ENCODE data around the gene SSUH2. TPM values are rescaled to one million over a fixed set of nuclear protein-coding genes. Genes with fewer than 3 reads are reported as not detected.

Gene SSUH2
- total RNA-seq, 2 experiments from 2014 or later, result 0.16 TPM; not detected in 1

DNA sequence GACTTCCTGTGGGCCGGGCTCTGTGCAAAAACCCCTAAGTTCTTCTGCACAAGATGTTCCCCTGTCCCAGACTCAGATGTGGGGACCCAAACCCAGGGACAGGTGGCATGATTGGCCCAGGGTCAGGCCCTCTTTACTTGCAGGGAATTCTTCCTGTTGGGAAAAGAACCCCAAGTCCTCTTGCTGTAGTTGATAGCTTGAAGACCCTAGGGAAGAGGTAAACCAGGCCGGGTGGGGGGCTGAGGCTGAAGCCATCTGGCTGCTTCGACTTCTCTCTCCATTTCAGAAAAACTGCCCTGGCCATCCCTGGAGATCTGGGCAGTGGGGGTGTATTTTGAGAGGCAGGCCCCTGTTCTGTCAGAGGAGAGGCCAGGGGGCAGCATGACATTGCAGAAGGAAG is 23.5 kb downstream of the SSUH2 start:
- Histone ChIP-seq H4K20me1 (ENCODE audit: insufficient read depth, low read length) (no peaks in the 10 kb centered on the region), H3K9me3 (ENCODE audit: low read length) (no peaks in the 10 kb centered on the region), H3K4me2 (ENCODE audit: low read length) (no peak overlapping the region), H3K79me2 (ENCODE audit: insufficient read depth, low read depth, low read length) (no peaks in the 10 kb centered on the region), H3K4me1 (ENCODE audit: insufficient read depth, low read length, poor library complexity, severe bottlenecking) (no peaks in the 10 kb centered on the region), H3K36me3 (ENCODE audit: insufficient read depth, low read length) (no peaks in the 10 kb centered on the region), H3K4me3 (ENCODE audit: low read depth, low read length, poor library complexity, severe bottlenecking) (no peak overlapping the region), H2AFZ (ENCODE audit: low read length) (no peak overlapping the region), H3K9me2 (ENCODE audit: insufficient read depth, low read length) (no peaks in the 10 kb centered on the region), H3K27ac (ENCODE audit: low read depth, low read length, poor library complexity, severe bottlenecking) (no peak overlapping the region)
- POLR2A ChIA-PET, result no interaction called here
- intact Hi-C loops (cut with micrococcal nuclease; ENCODE audit: unreplicated experiment), result no loop called here
- DNase-seq (ENCODE audit: low spot score), result no peak
- BruUV-seq (replicated peaks), result no TSS peak
- CTCF ChIA-PET (ENCODE audit: unreplicated experiment), result no interaction called here
- TF ChIP-seq, protein P1, sequence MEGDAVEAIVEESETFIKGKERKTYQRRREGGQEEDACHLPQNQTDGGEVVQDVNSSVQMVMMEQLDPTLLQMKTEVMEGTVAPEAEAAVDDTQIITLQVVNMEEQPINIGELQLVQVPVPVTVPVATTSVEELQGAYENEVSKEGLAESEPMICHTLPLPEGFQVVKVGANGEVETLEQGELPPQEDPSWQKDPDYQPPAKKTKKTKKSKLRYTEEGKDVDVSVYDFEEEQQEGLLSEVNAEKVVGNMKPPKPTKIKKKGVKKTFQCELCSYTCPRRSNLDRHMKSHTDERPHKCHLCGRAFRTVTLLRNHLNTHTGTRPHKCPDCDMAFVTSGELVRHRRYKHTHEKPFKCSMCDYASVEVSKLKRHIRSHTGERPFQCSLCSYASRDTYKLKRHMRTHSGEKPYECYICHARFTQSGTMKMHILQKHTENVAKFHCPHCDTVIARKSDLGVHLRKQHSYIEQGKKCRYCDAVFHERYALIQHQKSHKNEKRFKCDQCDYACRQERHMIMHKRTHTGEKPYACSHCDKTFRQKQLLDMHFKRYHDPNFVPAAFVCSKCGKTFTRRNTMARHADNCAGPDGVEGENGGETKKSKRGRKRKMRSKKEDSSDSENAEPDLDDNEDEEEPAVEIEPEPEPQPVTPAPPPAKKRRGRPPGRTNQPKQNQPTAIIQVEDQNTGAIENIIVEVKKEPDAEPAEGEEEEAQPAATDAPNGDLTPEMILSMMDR (conservative IDR thresholded peaks at IDR 0.05; ENCODE audit: low read length), result no peak
- no peak for TF ChIP-seq EZH2phosphoT487 (IDR thresholded peaks at IDR 0.05; ENCODE audit: borderline replicate concordance, low read depth, low read length)

DNA sequence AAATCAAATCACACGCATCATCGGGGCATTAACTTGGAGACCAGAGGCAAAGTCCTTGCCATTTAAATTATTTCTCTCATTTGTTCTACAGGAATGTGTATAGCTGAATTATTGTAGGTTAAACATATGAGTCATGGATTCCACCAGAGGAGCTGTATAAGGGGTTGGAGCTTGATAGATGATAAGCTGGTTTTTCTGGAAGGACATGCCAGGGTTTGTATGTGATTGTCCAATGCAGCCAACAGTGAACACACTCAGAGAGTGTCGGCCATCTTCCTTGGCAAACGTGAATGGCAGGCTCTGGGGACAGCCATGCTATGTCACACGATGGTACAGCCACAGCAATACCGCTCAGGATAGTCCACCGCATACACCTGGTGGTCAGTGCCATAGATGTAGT is 25.1 kb downstream of the SSUH2 start:
- intact Hi-C loops (cut with micrococcal nuclease; ENCODE audit: unreplicated experiment), result no loop called here
- ChIA-PET POLR2A (no interaction called here), CTCF (ENCODE audit: unreplicated experiment) (no interaction called here)
- Histone ChIP-seq H3K27ac (ENCODE audit: low read depth, low read length, poor library complexity, severe bottlenecking) (no peak overlapping the region), H3K4me1 (ENCODE audit: insufficient read depth, low read length, poor library complexity, severe bottlenecking) (no peaks in the 10 kb centered on the region), H3K79me2 (ENCODE audit: insufficient read depth, low read depth, low read length) (no peaks in the 10 kb centered on the region), H3K9me3 (ENCODE audit: low read length) (no peaks in the 10 kb centered on the region), H2AFZ (ENCODE audit: low read length) (no peak overlapping the region), H3K4me3 (ENCODE audit: low read depth, low read length, poor library complexity, severe bottlenecking) (no peak overlapping the region), H3K4me2 (ENCODE audit: low read length) (no peak overlapping the region), H3K36me3 (ENCODE audit: insufficient read depth, low read length) (no peaks in the 10 kb centered on the region), H4K20me1 (ENCODE audit: insufficient read depth, low read length) (no peaks in the 10 kb centered on the region), H3K9me2 (ENCODE audit: insufficient read depth, low read length) (no peaks in the 10 kb centered on the region)
- BruUV-seq (replicated peaks), result no TSS peak
- no peak for DNase-seq (ENCODE audit: low spot score)
- TF ChIP-seq EZH2phosphoT487 (IDR thresholded peaks at IDR 0.05; ENCODE audit: borderline replicate concordance, low read depth, low read length), result no peak
- TF ChIP-seq, protein P1 (conservative IDR thresholded peaks at IDR 0.05; ENCODE audit: low read length), result no peak

DNA sequence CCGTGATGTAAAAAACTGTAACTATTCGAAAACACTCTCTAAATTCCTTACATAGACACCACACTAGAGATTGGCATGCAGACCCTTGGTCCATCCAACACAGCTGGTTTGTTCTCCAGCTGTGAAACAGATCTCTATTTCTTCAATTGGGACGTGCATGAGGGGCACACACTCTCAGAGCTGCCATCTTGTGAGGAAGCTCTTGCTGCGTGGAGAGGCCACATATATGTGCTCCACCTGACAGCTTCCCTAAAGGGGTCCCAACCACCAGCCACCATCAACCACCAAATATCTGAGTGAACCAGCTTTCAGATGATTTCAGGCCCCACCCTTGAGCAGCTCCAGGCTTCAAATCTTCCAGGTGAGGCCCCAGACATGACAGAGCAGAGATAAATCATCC is 25.6 kb downstream of the SSUH2 start:
- TF ChIP-seq, protein P1 (conservative IDR thresholded peaks at IDR 0.05; ENCODE audit: low read length), result no peak
- no peak for TF ChIP-seq EZH2phosphoT487 (IDR thresholded peaks at IDR 0.05; ENCODE audit: borderline replicate concordance, low read depth, low read length)
- ChIA-PET POLR2A (no interaction called here), CTCF (ENCODE audit: unreplicated experiment) (no interaction called here)
- no peaks in the 10 kb centered on the region for H3K9me2 ChIP-seq (ENCODE audit: insufficient read depth, low read length)
- no peaks in the 10 kb centered on the region for H4K20me1 ChIP-seq (ENCODE audit: insufficient read depth, low read length)
- no peaks in the 10 kb centered on the region for H3K79me2 ChIP-seq (ENCODE audit: insufficient read depth, low read depth, low read length)
- H3K4me1 ChIP-seq (ENCODE audit: insufficient read depth, low read length, poor library complexity, severe bottlenecking), result no peaks in the 10 kb centered on the region
- BruUV-seq (replicated peaks), result no TSS peak
- H3K4me2 ChIP-seq (ENCODE audit: low read length), result no peak overlapping the region
- no peak for DNase-seq (ENCODE audit: low spot score)
- H3K36me3 ChIP-seq (ENCODE audit: insufficient read depth, low read length), result no peaks in the 10 kb centered on the region
- H3K27ac ChIP-seq (ENCODE audit: low read depth, low read length, poor library complexity, severe bottlenecking), result no peak overlapping the region
- H3K9me3 ChIP-seq (ENCODE audit: low read length), result no peaks in the 10 kb centered on the region
- H2AFZ ChIP-seq (ENCODE audit: low read length), result no peak overlapping the region
- intact Hi-C loops (cut with micrococcal nuclease; ENCODE audit: unreplicated experiment), result no loop called here
- H3K4me3 ChIP-seq (ENCODE audit: low read depth, low read length, poor library complexity, severe bottlenecking), result no peak overlapping the region

Data from OCI-LY7 (cell line).